ENCODE results near the gene MUS81.

GRCh38 chr11:65843811-65844210, 16.4 kb upstream of the MUS81 start:
- no peak for TF ChIP-seq CTCF (conservative IDR thresholded peaks at IDR 0.05; ENCODE audit: low read depth, low read length)
- TF ChIP-seq POLR2A (IDR thresholded peaks at IDR 0.05; ENCODE audit: low read depth, low read length) = no peak

All from IMR-90 (cell line).